HEK293 (cell line): ENCODE results near the gene CYP27B1.

Experiments used
- FEZF1 ChIP-seq: fragments of 450-650 bp; formaldehyde crosslinking; IDR thresholded peaks from 2 replicates; pipeline ENCODE4 v1.5.1; 2016; ENCODE audit warnings: missing biosample characterization, missing genetic modification characterization
- GFI1B ChIP-seq: fragments of 450-650 bp; formaldehyde crosslinking; IDR thresholded peaks from 2 replicates; pipeline ENCODE4 v1.5.1; 2016; ENCODE audit warnings: missing biosample characterization, missing genetic modification characterization
- KLF16 ChIP-seq: fragments of 450-650 bp; formaldehyde crosslinking; IDR thresholded peaks from 2 replicates; pipeline ENCODE4 v1.5.1; 2017; ENCODE audit warnings: missing biosample characterization, missing genetic modification characterization
- PBX3 ChIP-seq: sonication (generic); formaldehyde crosslinking; IDR thresholded peaks from 2 replicates; pipeline ENCODE4 v1.8.1; 2022; ENCODE audit warnings: mild to moderate bottlenecking, moderate library complexity, missing genetic modification reagents
- PRDM4 ChIP-seq: fragments of 450-650 bp; formaldehyde crosslinking; IDR thresholded peaks from 2 replicates; pipeline ENCODE4 v1.5.1; 2017; ENCODE audit warnings: missing biosample characterization, missing genetic modification characterization
- REPIN1 ChIP-seq: fragments of 450-650 bp; formaldehyde crosslinking; IDR thresholded peaks from 2 replicates; pipeline ENCODE4 v1.5.1; 2017; ENCODE audit warnings: missing biosample characterization, missing genetic modification characterization, low read depth
- SALL2 ChIP-seq: fragments of 450-650 bp; formaldehyde crosslinking; IDR thresholded peaks from 2 replicates; pipeline ENCODE4 v1.5.0; 2017; ENCODE audit warnings: missing biosample characterization, mild to moderate bottlenecking, missing genetic modification characterization, borderline replicate concordance
- SCRT2 ChIP-seq: fragments of 450-650 bp; formaldehyde crosslinking; IDR thresholded peaks from 2 replicates; pipeline ENCODE4 v1.5.1; 2016; ENCODE audit warnings: missing biosample characterization, missing genetic modification characterization
- YY2 ChIP-seq: fragments of 450-650 bp; formaldehyde crosslinking; IDR thresholded peaks from 2 replicates; pipeline ENCODE4 v1.5.1; 2016; ENCODE audit warnings: missing biosample characterization, missing genetic modification characterization
- ZBTB26 ChIP-seq: fragments of 450-650 bp; formaldehyde crosslinking; optimal IDR thresholded peaks from 2 replicates; pipeline ENCODE3; 2016; ENCODE audit warnings: missing biosample characterization, mild to moderate bottlenecking, missing genetic modification characterization
- ZIC2 ChIP-seq: fragments of 450-650 bp; formaldehyde crosslinking; IDR thresholded peaks from 2 replicates; pipeline ENCODE4 v1.5.1; 2016; ENCODE audit warnings: missing biosample characterization, missing genetic modification characterization
- ZNF10 ChIP-seq: fragments of 450-650 bp; formaldehyde crosslinking; IDR thresholded peaks from 2 replicates; pipeline ENCODE4 v1.5.1; 2017; ENCODE audit warnings: missing biosample characterization, missing genetic modification characterization
- ZNF133 ChIP-seq: fragments of 450-650 bp; formaldehyde crosslinking; IDR thresholded peaks from 2 replicates; pipeline ENCODE4 v1.5.1; 2016; ENCODE audit warnings: missing biosample characterization, missing genetic modification characterization
- ZNF146 ChIP-seq: fragments of 450-650 bp; formaldehyde crosslinking; IDR thresholded peaks from 2 replicates; pipeline ENCODE4 v1.5.1; 2016; ENCODE audit warnings: missing biosample characterization, missing genetic modification characterization
- ZNF16 ChIP-seq: fragments of 450-650 bp; formaldehyde crosslinking; IDR thresholded peaks from 2 replicates; pipeline ENCODE4 v1.5.1; 2016; ENCODE audit warnings: low read depth, missing biosample characterization, missing genetic modification characterization
- ZNF175 ChIP-seq: fragments of 450-650 bp; formaldehyde crosslinking; IDR thresholded peaks from 2 replicates; pipeline ENCODE4 v1.5.1; 2016; ENCODE audit warnings: missing biosample characterization, missing genetic modification characterization
- ZNF341 ChIP-seq: fragments of 450-650 bp; formaldehyde crosslinking; IDR thresholded peaks from 2 replicates; pipeline ENCODE4; 2016; ENCODE audit warnings: low read depth, missing biosample characterization, missing genetic modification characterization
- ZNF518A ChIP-seq: fragments of 450-650 bp; formaldehyde crosslinking; conservative IDR thresholded peaks from 2 replicates; pipeline ENCODE4 v1.5.1; 2016; ENCODE audit warnings: low read depth, missing biosample characterization, missing genetic modification characterization
- ZNF555 ChIP-seq: fragments of 450-650 bp; formaldehyde crosslinking; conservative IDR thresholded peaks from 2 replicates; pipeline ENCODE4 v1.5.1; 2017; ENCODE audit warnings: missing biosample characterization, mild to moderate bottlenecking, missing genetic modification characterization, inconsistent platforms
- ZNF670 ChIP-seq: fragments of 450-650 bp; formaldehyde crosslinking; IDR thresholded peaks from 2 replicates; pipeline ENCODE4 v1.5.1; 2016; ENCODE audit warnings: missing biosample characterization, missing genetic modification characterization, low read depth
- ZNF701 ChIP-seq: fragments of 450-650 bp; formaldehyde crosslinking; IDR thresholded peaks from 2 replicates; pipeline ENCODE4 v1.5.1; 2016; ENCODE audit warnings: missing biosample characterization, missing genetic modification characterization
- ZNF785 ChIP-seq: fragments of 450-650 bp; formaldehyde crosslinking; IDR thresholded peaks from 2 replicates; pipeline ENCODE4 v1.5.1; 2016; ENCODE audit warnings: missing biosample characterization, missing genetic modification characterization
- ZNF837 ChIP-seq: fragments of 450-650 bp; formaldehyde crosslinking; IDR thresholded peaks from 2 replicates; pipeline ENCODE4 v1.5.1; 2016; ENCODE audit warnings: missing biosample characterization, missing genetic modification characterization
- ZSCAN30 ChIP-seq: fragments of 450-650 bp; IDR thresholded peaks from 2 replicates; pipeline ENCODE4 v1.5.1; 2018; ENCODE audit warnings: missing biosample characterization, mild to moderate bottlenecking, missing genetic modification characterization, moderate library complexity
- ZSCAN5A ChIP-seq: fragments of 450-650 bp; formaldehyde crosslinking; IDR thresholded peaks from 2 replicates; pipeline ENCODE4 v1.5.1; 2016; ENCODE audit warnings: missing biosample characterization, missing genetic modification characterization
- TF ChIP-seq, protein P1 (sequence below): fragments of 450-650 bp; formaldehyde crosslinking; IDR thresholded peaks from 2 replicates; pipeline ENCODE4 v1.5.1; 2016; ENCODE audit warnings: missing biosample characterization, missing genetic modification characterization

Gene CYP27B1

GRCh38 chr12:57726151-57726883, 40.6 kb downstream of the CYP27B1 start (continued):
- TF ChIP-seq, protein P1, sequence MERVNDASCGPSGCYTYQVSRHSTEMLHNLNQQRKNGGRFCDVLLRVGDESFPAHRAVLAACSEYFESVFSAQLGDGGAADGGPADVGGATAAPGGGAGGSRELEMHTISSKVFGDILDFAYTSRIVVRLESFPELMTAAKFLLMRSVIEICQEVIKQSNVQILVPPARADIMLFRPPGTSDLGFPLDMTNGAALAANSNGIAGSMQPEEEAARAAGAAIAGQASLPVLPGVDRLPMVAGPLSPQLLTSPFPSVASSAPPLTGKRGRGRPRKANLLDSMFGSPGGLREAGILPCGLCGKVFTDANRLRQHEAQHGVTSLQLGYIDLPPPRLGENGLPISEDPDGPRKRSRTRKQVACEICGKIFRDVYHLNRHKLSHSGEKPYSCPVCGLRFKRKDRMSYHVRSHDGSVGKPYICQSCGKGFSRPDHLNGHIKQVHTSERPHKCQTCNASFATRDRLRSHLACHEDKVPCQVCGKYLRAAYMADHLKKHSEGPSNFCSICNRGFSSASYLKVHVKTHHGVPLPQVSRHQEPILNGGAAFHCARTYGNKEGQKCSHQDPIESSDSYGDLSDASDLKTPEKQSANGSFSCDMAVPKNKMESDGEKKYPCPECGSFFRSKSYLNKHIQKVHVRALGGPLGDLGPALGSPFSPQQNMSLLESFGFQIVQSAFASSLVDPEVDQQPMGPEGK (tag by site-specific recombination), result peak; percentile 96
- TF ChIP-seq ZSCAN30 (tag by site-specific recombination), result peak; percentile 52; the same call in 1 of the 2 replicates
- TF ChIP-seq ZNF341 (tag by site-specific recombination), result no peak; the same call in 1 of the 2 replicates
- no peak for TF ChIP-seq YY2 (tag by site-specific recombination)
- peak; percentile 58; the same call in 1 of the 2 replicates for TF ChIP-seq SCRT2 (tag by site-specific recombination)
- no peak for TF ChIP-seq ZNF555 (tag by site-specific recombination)
- TF ChIP-seq KLF16 (tag by site-specific recombination), result peak; percentile 89
- TF ChIP-seq ZNF670, result no peak
- TF ChIP-seq ZNF701 (tag by site-specific recombination), result no peak
- TF ChIP-seq ZNF518A (tag by site-specific recombination), result no peak
- TF ChIP-seq SALL2 (tag by site-specific recombination), result no peak
- TF ChIP-seq REPIN1, result 0 out of 2 replicates have a peak, but pooled peaks have one; percentile 86
- peak; percentile 84 for TF ChIP-seq ZNF785 (tag by site-specific recombination)
- TF ChIP-seq PRDM4, result peak; percentile 56
- TF ChIP-seq ZIC2 (tag by site-specific recombination), result peak; percentile 34; the same call in 1 of the 2 replicates
- no peak for TF ChIP-seq ZNF16 (tag by site-specific recombination)
- TF ChIP-seq PBX3 (CRISPR knock-in tag), result peak; percentile 56; the same call in 1 of the 2 replicates
- TF ChIP-seq ZNF133 (tag by site-specific recombination), result no peak
- TF ChIP-seq ZBTB26 (tag by site-specific recombination), result peak; percentile 86
- no peak for TF ChIP-seq GFI1B (tag by site-specific recombination)
- TF ChIP-seq ZSCAN5A (tag by site-specific recombination), result no peak; the same call in 1 of the 2 replicates
- TF ChIP-seq ZNF146 (tag by site-specific recombination), result no peak
- no peak for TF ChIP-seq ZNF175 (tag by site-specific recombination)
- TF ChIP-seq ZNF10 (tag by site-specific recombination), result no peak
- no peak for TF ChIP-seq FEZF1 (tag by site-specific recombination)
- no peak for TF ChIP-seq ZNF837
